Osteoblast (primary cell): Measurements from ENCODE around the gene PROX2. TPM values are rescaled to one million over a fixed set of nuclear protein-coding genes. Genes with fewer than 3 reads are reported as not detected.

Experiments
- DNase-seq: peaks from one replicate; pipeline ENCODE4 v3.0.0; 2011; ENCODE audit warnings: low spot score, mixed read lengths; ENCODE audit not compliant: insufficient read length; ENCODE audit errors: missing footprints
- H2AFZ ChIP-seq: 2 replicates; pipeline ENCODE4 v1.6.0; 2011; ENCODE audit warnings: mild to moderate bottlenecking, low read length
- H3K27ac ChIP-seq: 2 replicates; pipeline ENCODE4 v1.5.1; 2011; ENCODE audit warnings: mild to moderate bottlenecking, low read depth, low read length, moderate library complexity
- H3K27me3 ChIP-seq: 2 replicates; pipeline ENCODE4 v1.6.0; 2012; ENCODE audit warnings: mild to moderate bottlenecking, control low read depth, inconsistent platforms, low read length, moderate library complexity; ENCODE audit not compliant: insufficient read depth
- H3K36me3 ChIP-seq: 2 replicates; pipeline ENCODE4 v1.5.1; 2011; ENCODE audit warnings: mild to moderate bottlenecking, low read length, control low read depth, moderate library complexity; ENCODE audit not compliant: insufficient read depth
- H3K4me1 ChIP-seq: 2 replicates; pipeline ENCODE4 v1.5.1; 2011; ENCODE audit warnings: mild to moderate bottlenecking, low read length, control low read depth, moderate library complexity; ENCODE audit not compliant: insufficient read depth
- H3K4me2 ChIP-seq: 2 replicates; pipeline ENCODE4 v1.6.0; 2011; ENCODE audit warnings: mild to moderate bottlenecking, low read length; ENCODE audit not compliant: insufficient read depth
- H3K4me3 ChIP-seq: fragments of 200-600 bp; sonication (generic); 3 replicates; pipeline ENCODE4 v1.5.1; 2012; ENCODE audit warnings: mild to moderate bottlenecking, low read length, inconsistent platforms; ENCODE audit not compliant: insufficient read depth
- H3K79me2 ChIP-seq: 2 replicates; pipeline ENCODE4 v1.6.0; 2012; ENCODE audit warnings: mild to moderate bottlenecking, low read length, control low read depth, inconsistent platforms; ENCODE audit not compliant: insufficient read depth
- H3K9me3 ChIP-seq: 2 replicates; pipeline ENCODE4 v1.5.1; 2011; ENCODE audit warnings: low read depth, low read length, control low read depth
- H4K20me1 ChIP-seq: 2 replicates; pipeline ENCODE4 v1.6.0; 2012; ENCODE audit warnings: mild to moderate bottlenecking, low read length, control low read depth; ENCODE audit not compliant: insufficient read depth
- total RNA-seq: library from RNA; depleted of rRNA; stranded (reverse); fragments of >200 nt; gene quantifications from 2 replicates; pipeline ENCODE4 v1.2.3, GENCODE V29; 2012
- TF ChIP-seq, protein P1 (sequence below): IDR thresholded peaks from 2 replicates; pipeline ENCODE4 v1.5.1; 2011; ENCODE audit warnings: mild to moderate bottlenecking, low read depth, low read length, moderate library complexity; ENCODE audit errors: extremely low read depth

The PROX2 gene
- total RNA-seq, 1 donor, result not detected

DNA sequence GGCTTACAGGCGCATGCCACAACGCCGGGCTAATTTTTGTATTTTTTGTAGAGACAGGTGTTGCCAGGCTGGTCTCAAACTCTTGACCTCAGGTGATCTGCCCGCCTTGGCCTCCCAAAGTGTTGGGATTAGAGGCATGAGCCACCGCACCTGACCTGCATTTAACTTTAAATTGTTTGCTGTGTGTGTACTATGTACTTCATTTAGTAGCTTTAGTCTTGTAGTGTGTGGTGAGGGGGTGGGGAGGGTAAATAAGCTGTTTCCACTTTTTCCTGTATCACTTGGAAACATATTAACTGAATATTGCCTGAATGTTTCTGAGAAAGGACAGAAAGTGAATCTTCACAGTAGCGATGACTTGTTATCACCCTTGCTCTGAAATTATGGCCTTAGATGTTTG lies 14.3 kb upstream of the PROX2 start:
- H3K79me2 ChIP-seq, result peaks cover 58% of the 10 kb centered on the region

DNA sequence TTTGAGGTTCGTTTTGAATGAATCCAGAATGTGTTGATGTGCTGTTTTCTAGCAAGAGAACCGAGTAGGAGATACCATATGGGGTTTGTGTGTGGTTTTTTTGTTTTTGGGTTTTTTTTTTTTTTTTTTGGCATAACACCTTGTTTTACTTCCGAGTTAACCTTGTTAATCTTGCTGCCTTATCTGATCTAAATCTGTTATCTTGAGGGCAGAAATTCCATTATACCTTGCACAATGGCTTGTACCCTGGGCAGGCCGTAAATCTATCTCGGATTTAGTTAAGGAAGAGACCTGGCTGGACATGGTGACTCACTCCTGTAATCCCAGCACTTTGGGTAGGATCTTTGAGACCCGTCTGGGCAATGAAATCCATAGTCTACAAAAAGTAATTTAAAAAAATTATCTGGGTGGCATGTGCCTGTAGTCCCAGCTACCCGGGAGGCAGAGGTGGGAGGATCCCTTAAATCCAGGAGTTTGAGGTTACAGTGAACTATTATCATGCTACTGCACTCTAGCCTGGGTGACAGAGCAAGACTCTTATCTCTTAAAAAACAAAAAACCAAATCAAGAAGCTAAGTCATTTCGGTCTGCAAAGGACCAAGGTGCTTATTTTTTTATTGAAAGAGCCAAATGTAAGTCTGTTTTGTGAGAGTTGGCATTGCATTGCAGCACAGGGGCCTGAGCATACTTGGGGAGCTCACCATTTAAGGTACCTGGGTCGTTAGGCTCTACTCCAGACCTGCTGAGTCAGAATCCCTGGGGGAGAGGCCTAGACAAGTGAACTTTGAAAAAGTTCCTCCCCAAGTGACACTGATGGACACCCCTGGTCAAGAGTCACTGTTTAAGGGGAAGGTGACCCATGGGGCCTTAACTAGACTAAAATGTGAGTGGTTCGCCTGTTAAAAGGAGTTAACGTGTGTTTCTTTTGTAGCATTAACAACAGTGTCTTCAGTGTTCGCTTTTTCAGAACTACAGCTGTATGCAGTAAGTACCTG lies 12.5 kb upstream of the PROX2 start:
- peaks cover 59% of the 10 kb centered on the region for H3K4me1 ChIP-seq
- peaks cover 37% of the 10 kb centered on the region for H3K36me3 ChIP-seq
- H4K20me1 ChIP-seq, result peaks cover 46% of the 10 kb centered on the region
- no peak overlapping the region for H3K4me2 ChIP-seq
- peak; percentile 13 for DNase-seq
- peak overlapping the region; percentile 40 for H3K27ac ChIP-seq
- H3K27me3 ChIP-seq, result no peaks in the 10 kb centered on the region
- H3K79me2 ChIP-seq, result peaks cover 70% of the 10 kb centered on the region
- no peaks in the 10 kb centered on the region for H3K9me3 ChIP-seq
- no peak overlapping the region for H3K4me3 ChIP-seq
- no peak overlapping the region for H2AFZ ChIP-seq
- TF ChIP-seq, protein P1, sequence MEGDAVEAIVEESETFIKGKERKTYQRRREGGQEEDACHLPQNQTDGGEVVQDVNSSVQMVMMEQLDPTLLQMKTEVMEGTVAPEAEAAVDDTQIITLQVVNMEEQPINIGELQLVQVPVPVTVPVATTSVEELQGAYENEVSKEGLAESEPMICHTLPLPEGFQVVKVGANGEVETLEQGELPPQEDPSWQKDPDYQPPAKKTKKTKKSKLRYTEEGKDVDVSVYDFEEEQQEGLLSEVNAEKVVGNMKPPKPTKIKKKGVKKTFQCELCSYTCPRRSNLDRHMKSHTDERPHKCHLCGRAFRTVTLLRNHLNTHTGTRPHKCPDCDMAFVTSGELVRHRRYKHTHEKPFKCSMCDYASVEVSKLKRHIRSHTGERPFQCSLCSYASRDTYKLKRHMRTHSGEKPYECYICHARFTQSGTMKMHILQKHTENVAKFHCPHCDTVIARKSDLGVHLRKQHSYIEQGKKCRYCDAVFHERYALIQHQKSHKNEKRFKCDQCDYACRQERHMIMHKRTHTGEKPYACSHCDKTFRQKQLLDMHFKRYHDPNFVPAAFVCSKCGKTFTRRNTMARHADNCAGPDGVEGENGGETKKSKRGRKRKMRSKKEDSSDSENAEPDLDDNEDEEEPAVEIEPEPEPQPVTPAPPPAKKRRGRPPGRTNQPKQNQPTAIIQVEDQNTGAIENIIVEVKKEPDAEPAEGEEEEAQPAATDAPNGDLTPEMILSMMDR, result no peak

More for the DNA sequence above, 14.3 kb upstream of the PROX2 start:
- Histone ChIP-seq H3K9me3 (no peaks in the 10 kb centered on the region), H4K20me1 (peaks cover 34% of the 10 kb centered on the region), H3K4me3 (no peak overlapping the region), H3K4me2 (no peak overlapping the region), H3K4me1 (peaks cover 45% of the 10 kb centered on the region), H2AFZ (no peak overlapping the region), H3K27me3 (no peaks in the 10 kb centered on the region), H3K27ac (no peak overlapping the region), H3K36me3 (peaks cover 51% of the 10 kb centered on the region)
- TF ChIP-seq, protein P1, result no peak
- DNase-seq, result no peak

DNA sequence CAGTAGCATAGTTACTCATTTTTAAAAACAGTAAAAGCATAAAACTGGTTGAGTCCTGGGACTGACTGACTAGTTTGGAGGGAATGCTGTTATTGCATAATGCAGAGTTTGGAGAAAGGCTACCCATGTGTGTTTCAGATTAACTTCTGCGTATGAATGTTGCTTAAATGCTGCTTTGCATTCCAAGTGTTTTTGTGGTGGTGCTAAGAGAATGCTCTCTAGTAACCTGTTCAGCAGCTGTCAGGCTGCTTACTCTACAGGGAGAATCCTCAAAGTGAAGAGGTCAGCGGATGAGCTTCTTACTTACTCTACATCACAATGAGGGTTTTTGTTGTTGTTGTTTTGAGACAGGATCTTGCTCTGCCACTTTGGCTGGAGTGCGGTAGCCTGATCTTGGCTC lies 10.1 kb upstream of the PROX2 start:
- peaks cover 60% of the 10 kb centered on the region for H3K4me1 ChIP-seq
- TF ChIP-seq, protein P1, result no peak
- H3K4me2 ChIP-seq, result peak overlapping the region; percentile 49
- peaks cover 55% of the 10 kb centered on the region for H4K20me1 ChIP-seq
- H2AFZ ChIP-seq, result no peak overlapping the region
- H3K4me3 ChIP-seq, result no peak overlapping the region
- no peaks in the 10 kb centered on the region for H3K27me3 ChIP-seq
- H3K27ac ChIP-seq, result peak overlapping the region; percentile 86
- H3K9me3 ChIP-seq, result no peaks in the 10 kb centered on the region
- peaks cover 83% of the 10 kb centered on the region for H3K79me2 ChIP-seq
- H3K36me3 ChIP-seq, result peaks cover 22% of the 10 kb centered on the region
- DNase-seq, result peak; percentile 92
